Smooth muscle cell (in vitro differentiated cells): ENCODE measurements around the gene IL22RA1. TPM values are rescaled to one million over a fixed set of nuclear protein-coding genes. Genes with fewer than 3 reads are reported as not detected.

Source experiments
- DNase-seq: peaks from one replicate; lab custom pipeline; 2025; ENCODE audit not compliant: unreplicated experiment; lab: John Stamatoyannopoulos, UW
- H2AFZ ChIP-seq: fragments of 200-600 bp; sonication (generic); 2 replicates; pipeline ENCODE4 v1.6.0; 2016; ENCODE audit warnings: antibody characterized with exemption, low read depth, mild to moderate bottlenecking
- H3F3A ChIP-seq: fragments of 200-600 bp; sonication (generic); 2 replicates; pipeline ENCODE4 v1.6.0; 2017; ENCODE audit warnings: antibody characterized with exemption, low read depth
- H3K27ac ChIP-seq: fragments of 200-600 bp; sonication (generic); 2 replicates; pipeline ENCODE4 v1.5.1; 2016; ENCODE audit warnings: low read depth, mild to moderate bottlenecking
- H3K27me3 ChIP-seq: fragments of 200-600 bp; sonication (generic); 2 replicates; pipeline ENCODE4 v1.6.1; 2016; ENCODE audit warnings: low read depth, mild to moderate bottlenecking
- H3K36me3 ChIP-seq: fragments of 200-600 bp; sonication (generic); 2 replicates; pipeline ENCODE4 v1.5.1; 2016; ENCODE audit warnings: low read depth
- H3K4me1 ChIP-seq: fragments of 200-600 bp; sonication (generic); 2 replicates; pipeline ENCODE4 v1.5.1; 2016; ENCODE audit warnings: low read depth
- H3K4me2 ChIP-seq: fragments of 200-600 bp; sonication (generic); 2 replicates; pipeline ENCODE4 v1.6.0; 2016; ENCODE audit warnings: mild to moderate bottlenecking
- H3K4me3 ChIP-seq: fragments of 200-600 bp; sonication (generic); 2 replicates; pipeline ENCODE4 v1.5.1; 2016; ENCODE audit warnings: mild to moderate bottlenecking
- H3K79me2 ChIP-seq: fragments of 200-600 bp; sonication (generic); 2 replicates; pipeline ENCODE4 v1.6.0; 2016; ENCODE audit warnings: low read depth, mild to moderate bottlenecking
- H3K9ac ChIP-seq: fragments of 200-600 bp; sonication (generic); 2 replicates; pipeline ENCODE4 v1.6.0; 2016; ENCODE audit warnings: low read depth
- H3K9me3 ChIP-seq: fragments of 200-600 bp; sonication (generic); replicated peaks from 2 replicates; pipeline ENCODE4 v1.5.1; 2016; ENCODE audit warnings: low read depth
- H4K20me1 ChIP-seq: fragments of 200-600 bp; sonication (generic); 2 replicates; pipeline ENCODE4 v1.6.0; 2016; ENCODE audit warnings: low read depth
- CTCF ChIP-seq: fragments of 200-600 bp; sonication (generic); IDR thresholded peaks from 2 replicates; pipeline ENCODE4 v1.5.1; 2017; ENCODE audit warnings: borderline replicate concordance, mild to moderate bottlenecking, antibody characterized with exemption; ENCODE audit not compliant: insufficient read depth, poor library complexity, severe bottlenecking
- WGBS: methylation state at CpG from one replicate; pipeline ENCODE4 v1.1.7; 2016; ENCODE audit warnings: low lambda C conversion rate; 5-methylcytosine and 5-hydroxymethylcytosine counted together
- polyA plus RNA-seq: library from polyadenylated mRNA; unstranded; fragments of >200 nt; fragmentation: Nextera tagmentation; extraction: Ambion mirVana; gene quantifications from 2 replicates; pipeline ENCODE4 v1.2.1, GENCODE V29; 2016
- total RNA-seq: library from RNA; depleted of rRNA; stranded (reverse); fragments of >200 nt; gene quantifications from 2 replicates; pipeline ENCODE4 v1.2.3, GENCODE V29; 2014

The IL22RA1 gene
- total and polyA plus RNA-seq, 2 experiments from 2014 or later, result 0.40 TPM; not detected in 1

- Histone ChIP-seq H3K4me3 (no peak overlapping the region), H3K36me3 (no peaks in the 10 kb centered on the region), H2AFZ (no peak overlapping the region), H3K27ac (no peak overlapping the region), H3K79me2 (no peaks in the 10 kb centered on the region), H3F3A (no peaks in the 10 kb centered on the region), H3K4me1 (no peaks in the 10 kb centered on the region), H3K9me3 (no peaks in the 10 kb centered on the region), H4K20me1 (no peaks in the 10 kb centered on the region), H3K27me3 (peaks cover 3% of the 10 kb centered on the region), H3K4me2 (no peak overlapping the region), H3K9ac (no peak overlapping the region)
- WGBS, result 89% methylated on average over 6 of the region's 6 CpGs
- TF ChIP-seq CTCF, result no peak
- DNase-seq, result no peak
Observed at GRCh38 chr1:24180676-24181075, 37.7 kb upstream of the IL22RA1 start.

GRCh38 chr1:24179251-24179840 lies 36.4 kb upstream of the IL22RA1 start:
- H3K4me1 ChIP-seq, result no peaks in the 10 kb centered on the region
- H2AFZ ChIP-seq, result no peak overlapping the region
- no peak overlapping the region for H3K9ac ChIP-seq
- H3K36me3 ChIP-seq, result no peaks in the 10 kb centered on the region
- H3F3A ChIP-seq, result no peaks in the 10 kb centered on the region
- no peak for TF ChIP-seq CTCF
- no peak for DNase-seq
- no peaks in the 10 kb centered on the region for H3K79me2 ChIP-seq
- 95% methylated on average over 10 of the region's 10 CpGs for WGBS
- no peaks in the 10 kb centered on the region for H4K20me1 ChIP-seq
- H3K4me3 ChIP-seq, result no peak overlapping the region
- H3K27ac ChIP-seq, result no peak overlapping the region
- H3K4me2 ChIP-seq, result no peak overlapping the region
- H3K27me3 ChIP-seq, result peaks cover 5% of the 10 kb centered on the region
- no peaks in the 10 kb centered on the region for H3K9me3 ChIP-seq

- DNase-seq, result no peak
- H3K4me3 ChIP-seq, result no peak overlapping the region
- no peaks in the 10 kb centered on the region for H3K4me1 ChIP-seq
Observed at GRCh38 chr1:24178407-24178806, 35.5 kb upstream of the IL22RA1 start.

More at GRCh38 chr1:24178407-24178806, 35.5 kb upstream of the IL22RA1 start:
- Histone ChIP-seq H3F3A (no peaks in the 10 kb centered on the region), H3K36me3 (no peaks in the 10 kb centered on the region), H3K27me3 (peaks cover 9% of the 10 kb centered on the region), H2AFZ (no peak overlapping the region), H3K79me2 (no peaks in the 10 kb centered on the region), H4K20me1 (no peaks in the 10 kb centered on the region), H3K9me3 (no peaks in the 10 kb centered on the region), H3K27ac (no peak overlapping the region), H3K9ac (no peak overlapping the region), H3K4me2 (no peak overlapping the region)
- 96% methylated on average over 3 of the region's 3 CpGs for WGBS
- TF ChIP-seq CTCF, result no peak
